IMR-90 (cell line): Measurements from ENCODE around the gene ACACB. TPM values are rescaled to one million over a fixed set of nuclear protein-coding genes. Genes with fewer than 3 reads are reported as not detected.

Source experiments
- ATAC-seq: fragments of 200-7000 bp; cut with Tn5 transposase; 2 replicates; pipeline ENCODE4 v1.9.1; 2020; ENCODE audit warnings: low read depth, mild to moderate bottlenecking, moderate library complexity
- BruUV-seq: library from RNA; stranded (reverse); fragments of 400-500 nt; replicated peaks from 2 replicates; lab custom pipeline; 2021; lab: Mats Ljungman, UMichigan
- CTCF ChIA-PET: fragments of 300-600 bp; formaldehyde crosslinking; extraction: SDS; loops from one replicate; lab custom pipeline; 2021; ENCODE audit warnings: antibody characterized with exemption; lab: Yijun Ruan, JAX
- POLR2A ChIA-PET: fragments of 300-600 bp; sonication (Branson Sonifier 250); formaldehyde crosslinking; loops from one replicate; lab custom pipeline; 2022; ENCODE audit warnings: antibody characterized with exemption; ENCODE audit not compliant: unreplicated experiment; lab: Charles Lee
- DNase-seq: peaks from one replicate; pipeline ENCODE4 v3.0.0; 2013
- H2AFZ ChIP-seq: replicated peaks from 2 replicates; pipeline ENCODE3; 2013; ENCODE audit warnings: low read length, mild to moderate bottlenecking; ENCODE audit not compliant: poor library complexity
- H2AK5ac ChIP-seq: 2 replicates; pipeline ENCODE4 v1.6.1; 2013; ENCODE audit warnings: low read depth, low read length, inconsistent platforms
- H2AK9ac ChIP-seq: replicated peaks from 2 replicates; pipeline ENCODE3; 2013; ENCODE audit warnings: mild to moderate bottlenecking, low read depth, low read length, moderate library complexity; ENCODE audit not compliant: poor library complexity
- H2BK120ac ChIP-seq: 2 replicates; pipeline ENCODE4 v1.6.1; 2013; ENCODE audit warnings: low read depth, low read length, inconsistent platforms
- H2BK15ac ChIP-seq: 3 replicates; pipeline ENCODE4 v1.6.1; 2013; ENCODE audit warnings: low read depth, low read length, inconsistent platforms
- H2BK20ac ChIP-seq: 2 replicates; pipeline ENCODE4 v1.6.1; 2013; ENCODE audit warnings: low read depth, mild to moderate bottlenecking, inconsistent platforms, low read length, moderate library complexity
- H2BK5ac ChIP-seq: 2 replicates; pipeline ENCODE4 v1.6.1; 2013; ENCODE audit warnings: mild to moderate bottlenecking, low read depth, low read length, inconsistent platforms; ENCODE audit not compliant: poor library complexity, severe bottlenecking
- H3K14ac ChIP-seq: replicated peaks from 2 replicates; pipeline ENCODE4 v1.6.1; 2013; ENCODE audit warnings: low read depth, low read length, inconsistent platforms
- H3K18ac ChIP-seq: 2 replicates; pipeline ENCODE4 v1.6.1; 2013; ENCODE audit warnings: low read depth, low read length, control low read depth
- H3K23ac ChIP-seq: 2 replicates; pipeline ENCODE4 v1.6.1; 2013; ENCODE audit warnings: low read depth, low read length, inconsistent platforms
- H3K27ac ChIP-seq: 2 replicates; pipeline ENCODE4 v1.5.1; 2013; ENCODE audit warnings: mild to moderate bottlenecking, control low read depth, low read length; ENCODE audit not compliant: insufficient read depth
- H3K27me3 ChIP-seq: 2 replicates; pipeline ENCODE4 v1.6.1; 2013; ENCODE audit warnings: low read length; ENCODE audit not compliant: control insufficient read depth, insufficient read depth
- H3K36me3 ChIP-seq: 2 replicates; pipeline ENCODE4 v1.6.1; 2013; ENCODE audit warnings: low read length, mixed read lengths; ENCODE audit not compliant: control insufficient read depth, insufficient read depth
- H3K4ac ChIP-seq: 2 replicates; pipeline ENCODE4 v1.6.1; 2013; ENCODE audit warnings: low read depth, low read length, inconsistent platforms
- H3K4me1 ChIP-seq: 2 replicates; pipeline ENCODE4 v1.6.1; 2013; ENCODE audit warnings: low read length, mixed read lengths; ENCODE audit not compliant: control insufficient read depth, insufficient read depth
- H3K4me2 ChIP-seq: 2 replicates; pipeline ENCODE4 v1.6.1; 2013; ENCODE audit warnings: low read depth, mild to moderate bottlenecking, control low read depth, low read length, moderate library complexity
- H3K4me3 ChIP-seq: 2 replicates; pipeline ENCODE4 v1.5.1; 2013; ENCODE audit warnings: low read depth, mild to moderate bottlenecking, control low read depth, low read length, moderate library complexity; ENCODE audit not compliant: insufficient read depth
- H3K56ac ChIP-seq: 2 replicates; pipeline ENCODE4 v1.6.1; 2013; ENCODE audit warnings: low read length, inconsistent platforms; ENCODE audit not compliant: insufficient read depth; ENCODE audit errors: extremely low read depth
- H3K79me1 ChIP-seq, 2 experiments: 2 replicates each; pipeline ENCODE4 v1.6.1; 2013; ENCODE audit warnings: low read length in 2 of 2, inconsistent platforms in 1 of 2, low read depth in 1 of 2
- H3K9ac ChIP-seq: 2 replicates; pipeline ENCODE4 v1.6.1; 2013; ENCODE audit warnings: low read depth, low read length, control low read depth
- H3K9me1 ChIP-seq: 2 replicates; pipeline ENCODE4 v1.6.1; 2013; ENCODE audit warnings: low read length, inconsistent platforms; ENCODE audit not compliant: insufficient read depth
- H3K9me3 ChIP-seq: 2 replicates; pipeline ENCODE4 v1.6.1; 2013; ENCODE audit warnings: low read length; ENCODE audit not compliant: control insufficient read depth, insufficient read depth
- H4K20me1 ChIP-seq: 2 replicates; pipeline ENCODE4 v1.6.1; 2013; ENCODE audit warnings: low read length, inconsistent platforms; ENCODE audit not compliant: insufficient read depth
- H4K5ac ChIP-seq: 2 replicates; pipeline ENCODE4 v1.6.1; 2013; ENCODE audit warnings: mild to moderate bottlenecking, low read depth, low read length, control low read depth
- H4K8ac ChIP-seq, 2 experiments: 2 replicates each; pipeline ENCODE4 v1.6.1; 2013; ENCODE audit warnings: low read depth in 2 of 2, low read length in 2 of 2, control low read depth in 1 of 2, inconsistent platforms in 1 of 2
- H4K91ac ChIP-seq: 2 replicates; pipeline ENCODE4 v1.6.1; 2013; ENCODE audit warnings: low read depth, low read length, inconsistent platforms; ENCODE audit not compliant: insufficient read depth
- BHLHE40 ChIP-seq: fragments of 150-350 bp; IDR thresholded peaks from 2 replicates; pipeline ENCODE4 v1.6.1; 2016; ENCODE audit warnings: mild to moderate bottlenecking, low read depth, low read length
- CEBPB ChIP-seq: IDR thresholded peaks from 2 replicates; pipeline ENCODE4 v1.6.1; 2012; ENCODE audit warnings: low read depth, low read length, improper control_type of control experiment
- CHD1 ChIP-seq: IDR thresholded peaks from 2 replicates; pipeline ENCODE4 v1.6.1; 2012; ENCODE audit warnings: low read depth, low read length, improper control_type of control experiment
- CTCF ChIP-seq: conservative IDR thresholded peaks from 2 replicates; pipeline ENCODE4 v1.5.1; 2012; ENCODE audit warnings: mild to moderate bottlenecking, low read depth, low read length, improper control_type of control experiment
- ELK1 ChIP-seq: fragments of 150-350 bp; IDR thresholded peaks from 2 replicates; pipeline ENCODE4 v1.6.1; 2016; ENCODE audit warnings: low read depth, mild to moderate bottlenecking, low read length, moderate library complexity, borderline replicate concordance
- FOS ChIP-seq: fragments of 150-350 bp; IDR thresholded peaks from 2 replicates; pipeline ENCODE4 v1.6.1; 2016; ENCODE audit warnings: low read depth, low read length
- MAFK ChIP-seq: IDR thresholded peaks from 2 replicates; pipeline ENCODE4 v1.6.1; 2012; ENCODE audit warnings: low read depth, low read length, improper control_type of control experiment
- MAZ ChIP-seq: IDR thresholded peaks from 2 replicates; pipeline ENCODE4 v1.6.1; 2012; ENCODE audit warnings: low read depth, mild to moderate bottlenecking, low read length, improper control_type of control experiment, moderate library complexity, borderline replicate concordance
- MXI1 ChIP-seq: IDR thresholded peaks from 2 replicates; pipeline ENCODE4 v1.6.1; 2012; ENCODE audit warnings: low read depth, mild to moderate bottlenecking, low read length, moderate library complexity, borderline replicate concordance
- NFE2L2 ChIP-seq: fragments of 150-350 bp; IDR thresholded peaks from 2 replicates; pipeline ENCODE4 v1.6.1; 2016; ENCODE audit warnings: low read depth, mild to moderate bottlenecking, low read length
- POLR2A ChIP-seq: IDR thresholded peaks from 2 replicates; pipeline ENCODE4 v1.6.1; 2012; ENCODE audit warnings: mild to moderate bottlenecking, low read depth, low read length
- RAD21 ChIP-seq: IDR thresholded peaks from 2 replicates; pipeline ENCODE4 v1.6.1; 2012; ENCODE audit warnings: low read length, improper control_type of control experiment
- RCOR1 ChIP-seq: IDR thresholded peaks from 2 replicates; pipeline ENCODE4 v1.6.1; 2012; ENCODE audit warnings: mild to moderate bottlenecking, low read length, improper control_type of control experiment; ENCODE audit not compliant: insufficient replicate concordance
- RFX5 ChIP-seq: IDR thresholded peaks from 2 replicates; pipeline ENCODE4 v1.8.0; 2012; ENCODE audit warnings: low read depth, mild to moderate bottlenecking, low read length, moderate library complexity
- SMC3 ChIP-seq: fragments of 150-350 bp; IDR thresholded peaks from 2 replicates; pipeline ENCODE4 v1.6.1; 2016; ENCODE audit warnings: low read depth, mild to moderate bottlenecking, antibody characterized with exemption, low read length, moderate library complexity
- USF2 ChIP-seq: fragments of 150-350 bp; IDR thresholded peaks from 2 replicates; pipeline ENCODE4 v1.6.1; 2017; ENCODE audit warnings: mild to moderate bottlenecking, antibody characterized with exemption, low read length, low read depth
- WGBS, 2 experiments: methylation state at CpG; one replicate each; pipeline versions ENCODE4 v1.1.5 to v1.1.7; 2013; ENCODE audit warnings: missing lambda C conversion rate in 2 of 2; ENCODE audit not compliant: insufficient read length in 1 of 2; ENCODE audit errors: extremely low coverage in 2 of 2; 5-methylcytosine and 5-hydroxymethylcytosine counted together
- dilution Hi-C: fragments of 300-500 bp; cut with HindIII; formaldehyde crosslinking; loops from one replicate; pipeline ENCODE4 v1.14.3; 2018; ENCODE audit warnings: low sequenced_read_pairs; ENCODE audit not compliant: unreplicated experiment
- in situ Hi-C: fragments of 300-500 bp; cut with MboI; formaldehyde crosslinking; loops from 3 replicates; pipeline ENCODE4 v1.14.3; 2019; ENCODE audit warnings: low sequenced_read_pairs, inconsistent platforms, mixed read lengths
- intact Hi-C: fragments of 100-400 bp; cut with micrococcal nuclease; formaldehyde crosslinking; loops from 2 replicates; pipeline ENCODE4 v1.10.0; 2022
- polyA plus RNA-seq, 3 experiments: library from polyadenylated mRNA; depleted of rRNA; stranded (reverse); fragments of >200 nt; gene quantifications; 2 replicates each; pipeline ENCODE4 v1.2.3, GENCODE V29; 2012; ENCODE audit warnings: low replicate concordance in 1 of 3
- total RNA-seq: library from RNA; depleted of rRNA; stranded (reverse); fragments of >200 nt; gene quantifications from 2 replicates; pipeline ENCODE4 v1.2.3, GENCODE V29; 2012

The ACACB gene
- total and polyA plus RNA-seq, 2 of the 4 experiments (the other 2 are of a cell fraction), result 2.0 to 2.1 TPM

- Histone ChIP-seq H2BK5ac (no peak overlapping the region), H4K20me1 (no peaks in the 10 kb centered on the region), H3K14ac (no peak overlapping the region), H3K18ac (no peak overlapping the region), H2BK15ac (no peak overlapping the region), H2AK9ac (no peak overlapping the region), H4K8ac (no peak overlapping the region), H3K9me3 (no peaks in the 10 kb centered on the region), H3K4me1 (no peaks in the 10 kb centered on the region), H3K9me1 (no peaks in the 10 kb centered on the region), H2BK120ac (no peak overlapping the region), H3K27me3 (0 out of 2 replicates have a peak, but pooled peaks cover 2% of the 10 kb centered on the region), H3K4me2 (no peak overlapping the region), H3K36me3 (no peaks in the 10 kb centered on the region), H3K79me1 (no peaks in the 10 kb centered on the region), H4K91ac (no peak overlapping the region), H3K27ac (no peak overlapping the region), H3K23ac (no peak overlapping the region), H2BK20ac (no peak overlapping the region), H3K4me3 (no peak overlapping the region), H2AK5ac (no peak overlapping the region), H3K56ac (no peak overlapping the region), H4K5ac (no peak overlapping the region), H3K4ac (no peak overlapping the region), H2AFZ (no peak overlapping the region), H3K9ac (no peak overlapping the region)
- intact Hi-C loops, result no loop called here
- WGBS, 2 experiments, result no CpG with 5 or more reads among the region's 3 CpGs
- ATAC-seq (no peak), DNase-seq (no peak)
- ChIA-PET CTCF (interaction anchor here (0.9 to 1.5 kb wide), 3 partner anchors 10 to 272 kb away, joined by 3 to 4 read pairs (median 3); no protein-coding TSS in a partner anchor), POLR2A (no interaction called here)
- TF ChIP-seq USF2 (no peak), ELK1 (no peak), MAFK (no peak), RFX5 (no peak), BHLHE40 (no peak), RCOR1 (no peak), MXI1 (no peak), CTCF (no peak), FOS (no peak), RAD21 (no peak), SMC3 (no peak), NFE2L2 (no peak), MAZ (no peak), POLR2A (no peak), CHD1 (no peak), CEBPB (no peak)
- in situ Hi-C loops, result no loop called here
- dilution Hi-C loops, result no loop called here
- no TSS peak for BruUV-seq
Observed at GRCh38 chr12:109121346-109121880, 5.0 kb downstream of the ACACB start.
